IMR-90 (cell line): ENCODE measurements around the gene KCNG4. TPM values are rescaled to one million over a fixed set of nuclear protein-coding genes. Genes with fewer than 3 reads are reported as not detected.

Source experiments
- ATAC-seq: fragments of 200-7000 bp; cut with Tn5 transposase; 2 replicates; pipeline ENCODE4 v1.9.1; 2020; ENCODE audit warnings: low read depth, mild to moderate bottlenecking, moderate library complexity
- BruUV-seq: library from RNA; stranded (reverse); fragments of 400-500 nt; replicated peaks from 2 replicates; lab custom pipeline; 2021; lab: Mats Ljungman, UMichigan
- CTCF ChIA-PET: fragments of 300-600 bp; formaldehyde crosslinking; extraction: SDS; loops from one replicate; lab custom pipeline; 2021; ENCODE audit warnings: antibody characterized with exemption; lab: Yijun Ruan, JAX
- POLR2A ChIA-PET: fragments of 300-600 bp; sonication (Branson Sonifier 250); formaldehyde crosslinking; loops from one replicate; lab custom pipeline; 2022; ENCODE audit warnings: antibody characterized with exemption; ENCODE audit not compliant: unreplicated experiment; lab: Charles Lee
- DNase-seq: peaks from one replicate; pipeline ENCODE4 v3.0.0; 2013
- H2AFZ ChIP-seq: replicated peaks from 2 replicates; pipeline ENCODE3; 2013; ENCODE audit warnings: low read length, mild to moderate bottlenecking; ENCODE audit not compliant: poor library complexity
- H2AK5ac ChIP-seq: 2 replicates; pipeline ENCODE4 v1.6.1; 2013; ENCODE audit warnings: low read depth, low read length, inconsistent platforms
- H2AK9ac ChIP-seq: replicated peaks from 2 replicates; pipeline ENCODE3; 2013; ENCODE audit warnings: mild to moderate bottlenecking, low read depth, low read length, moderate library complexity; ENCODE audit not compliant: poor library complexity
- H2BK120ac ChIP-seq: 2 replicates; pipeline ENCODE4 v1.6.1; 2013; ENCODE audit warnings: low read depth, low read length, inconsistent platforms
- H2BK15ac ChIP-seq: 3 replicates; pipeline ENCODE4 v1.6.1; 2013; ENCODE audit warnings: low read depth, low read length, inconsistent platforms
- H2BK20ac ChIP-seq: 2 replicates; pipeline ENCODE4 v1.6.1; 2013; ENCODE audit warnings: low read depth, mild to moderate bottlenecking, inconsistent platforms, low read length, moderate library complexity
- H2BK5ac ChIP-seq: 2 replicates; pipeline ENCODE4 v1.6.1; 2013; ENCODE audit warnings: mild to moderate bottlenecking, low read depth, low read length, inconsistent platforms; ENCODE audit not compliant: poor library complexity, severe bottlenecking
- H3K14ac ChIP-seq: replicated peaks from 2 replicates; pipeline ENCODE4 v1.6.1; 2013; ENCODE audit warnings: low read depth, low read length, inconsistent platforms
- H3K18ac ChIP-seq: 2 replicates; pipeline ENCODE4 v1.6.1; 2013; ENCODE audit warnings: low read depth, low read length, control low read depth
- H3K23ac ChIP-seq: 2 replicates; pipeline ENCODE4 v1.6.1; 2013; ENCODE audit warnings: low read depth, low read length, inconsistent platforms
- H3K27ac ChIP-seq: 2 replicates; pipeline ENCODE4 v1.5.1; 2013; ENCODE audit warnings: mild to moderate bottlenecking, control low read depth, low read length; ENCODE audit not compliant: insufficient read depth
- H3K27me3 ChIP-seq: 2 replicates; pipeline ENCODE4 v1.6.1; 2013; ENCODE audit warnings: low read length; ENCODE audit not compliant: control insufficient read depth, insufficient read depth
- H3K36me3 ChIP-seq: 2 replicates; pipeline ENCODE4 v1.6.1; 2013; ENCODE audit warnings: low read length, mixed read lengths; ENCODE audit not compliant: control insufficient read depth, insufficient read depth
- H3K4ac ChIP-seq: 2 replicates; pipeline ENCODE4 v1.6.1; 2013; ENCODE audit warnings: low read depth, low read length, inconsistent platforms
- H3K4me1 ChIP-seq: 2 replicates; pipeline ENCODE4 v1.6.1; 2013; ENCODE audit warnings: low read length, mixed read lengths; ENCODE audit not compliant: control insufficient read depth, insufficient read depth
- H3K4me2 ChIP-seq: 2 replicates; pipeline ENCODE4 v1.6.1; 2013; ENCODE audit warnings: low read depth, mild to moderate bottlenecking, control low read depth, low read length, moderate library complexity
- H3K4me3 ChIP-seq: 2 replicates; pipeline ENCODE4 v1.5.1; 2013; ENCODE audit warnings: low read depth, mild to moderate bottlenecking, control low read depth, low read length, moderate library complexity; ENCODE audit not compliant: insufficient read depth
- H3K56ac ChIP-seq: 2 replicates; pipeline ENCODE4 v1.6.1; 2013; ENCODE audit warnings: low read length, inconsistent platforms; ENCODE audit not compliant: insufficient read depth; ENCODE audit errors: extremely low read depth
- H3K79me1 ChIP-seq, 2 experiments: 2 replicates each; pipeline ENCODE4 v1.6.1; 2013; ENCODE audit warnings: low read length in 2 of 2, inconsistent platforms in 1 of 2, low read depth in 1 of 2
- H3K9ac ChIP-seq: 2 replicates; pipeline ENCODE4 v1.6.1; 2013; ENCODE audit warnings: low read depth, low read length, control low read depth
- H3K9me1 ChIP-seq: 2 replicates; pipeline ENCODE4 v1.6.1; 2013; ENCODE audit warnings: low read length, inconsistent platforms; ENCODE audit not compliant: insufficient read depth
- H3K9me3 ChIP-seq: 2 replicates; pipeline ENCODE4 v1.6.1; 2013; ENCODE audit warnings: low read length; ENCODE audit not compliant: control insufficient read depth, insufficient read depth
- H4K20me1 ChIP-seq: 2 replicates; pipeline ENCODE4 v1.6.1; 2013; ENCODE audit warnings: low read length, inconsistent platforms; ENCODE audit not compliant: insufficient read depth
- H4K5ac ChIP-seq: 2 replicates; pipeline ENCODE4 v1.6.1; 2013; ENCODE audit warnings: mild to moderate bottlenecking, low read depth, low read length, control low read depth
- H4K8ac ChIP-seq, 2 experiments: 2 replicates each; pipeline ENCODE4 v1.6.1; 2013; ENCODE audit warnings: low read depth in 2 of 2, low read length in 2 of 2, control low read depth in 1 of 2, inconsistent platforms in 1 of 2
- H4K91ac ChIP-seq: 2 replicates; pipeline ENCODE4 v1.6.1; 2013; ENCODE audit warnings: low read depth, low read length, inconsistent platforms; ENCODE audit not compliant: insufficient read depth
- BHLHE40 ChIP-seq: fragments of 150-350 bp; IDR thresholded peaks from 2 replicates; pipeline ENCODE4 v1.6.1; 2016; ENCODE audit warnings: mild to moderate bottlenecking, low read depth, low read length
- CEBPB ChIP-seq: IDR thresholded peaks from 2 replicates; pipeline ENCODE4 v1.6.1; 2012; ENCODE audit warnings: low read depth, low read length, improper control_type of control experiment
- CHD1 ChIP-seq: IDR thresholded peaks from 2 replicates; pipeline ENCODE4 v1.6.1; 2012; ENCODE audit warnings: low read depth, low read length, improper control_type of control experiment
- CTCF ChIP-seq: conservative IDR thresholded peaks from 2 replicates; pipeline ENCODE4 v1.5.1; 2012; ENCODE audit warnings: mild to moderate bottlenecking, low read depth, low read length, improper control_type of control experiment
- ELK1 ChIP-seq: fragments of 150-350 bp; IDR thresholded peaks from 2 replicates; pipeline ENCODE4 v1.6.1; 2016; ENCODE audit warnings: low read depth, mild to moderate bottlenecking, low read length, moderate library complexity, borderline replicate concordance
- FOS ChIP-seq: fragments of 150-350 bp; IDR thresholded peaks from 2 replicates; pipeline ENCODE4 v1.6.1; 2016; ENCODE audit warnings: low read depth, low read length
- MAFK ChIP-seq: IDR thresholded peaks from 2 replicates; pipeline ENCODE4 v1.6.1; 2012; ENCODE audit warnings: low read depth, low read length, improper control_type of control experiment
- MAZ ChIP-seq: IDR thresholded peaks from 2 replicates; pipeline ENCODE4 v1.6.1; 2012; ENCODE audit warnings: low read depth, mild to moderate bottlenecking, low read length, improper control_type of control experiment, moderate library complexity, borderline replicate concordance
- MXI1 ChIP-seq: IDR thresholded peaks from 2 replicates; pipeline ENCODE4 v1.6.1; 2012; ENCODE audit warnings: low read depth, mild to moderate bottlenecking, low read length, moderate library complexity, borderline replicate concordance
- NFE2L2 ChIP-seq: fragments of 150-350 bp; IDR thresholded peaks from 2 replicates; pipeline ENCODE4 v1.6.1; 2016; ENCODE audit warnings: low read depth, mild to moderate bottlenecking, low read length
- POLR2A ChIP-seq: IDR thresholded peaks from 2 replicates; pipeline ENCODE4 v1.6.1; 2012; ENCODE audit warnings: mild to moderate bottlenecking, low read depth, low read length
- RAD21 ChIP-seq: IDR thresholded peaks from 2 replicates; pipeline ENCODE4 v1.6.1; 2012; ENCODE audit warnings: low read length, improper control_type of control experiment
- RCOR1 ChIP-seq: IDR thresholded peaks from 2 replicates; pipeline ENCODE4 v1.6.1; 2012; ENCODE audit warnings: mild to moderate bottlenecking, low read length, improper control_type of control experiment; ENCODE audit not compliant: insufficient replicate concordance
- RFX5 ChIP-seq: IDR thresholded peaks from 2 replicates; pipeline ENCODE4 v1.8.0; 2012; ENCODE audit warnings: low read depth, mild to moderate bottlenecking, low read length, moderate library complexity
- SMC3 ChIP-seq: fragments of 150-350 bp; IDR thresholded peaks from 2 replicates; pipeline ENCODE4 v1.6.1; 2016; ENCODE audit warnings: low read depth, mild to moderate bottlenecking, antibody characterized with exemption, low read length, moderate library complexity
- USF2 ChIP-seq: fragments of 150-350 bp; IDR thresholded peaks from 2 replicates; pipeline ENCODE4 v1.6.1; 2017; ENCODE audit warnings: mild to moderate bottlenecking, antibody characterized with exemption, low read length, low read depth
- WGBS, 2 experiments: methylation state at CpG; one replicate each; pipeline versions ENCODE4 v1.1.5 to v1.1.7; 2013; ENCODE audit warnings: missing lambda C conversion rate in 2 of 2; ENCODE audit not compliant: insufficient read length in 1 of 2; ENCODE audit errors: extremely low coverage in 2 of 2; 5-methylcytosine and 5-hydroxymethylcytosine counted together
- dilution Hi-C: fragments of 300-500 bp; cut with HindIII; formaldehyde crosslinking; loops from one replicate; pipeline ENCODE4 v1.14.3; 2018; ENCODE audit warnings: low sequenced_read_pairs; ENCODE audit not compliant: unreplicated experiment
- in situ Hi-C: fragments of 300-500 bp; cut with MboI; formaldehyde crosslinking; loops from 3 replicates; pipeline ENCODE4 v1.14.3; 2019; ENCODE audit warnings: low sequenced_read_pairs, inconsistent platforms, mixed read lengths
- intact Hi-C: fragments of 100-400 bp; cut with micrococcal nuclease; formaldehyde crosslinking; loops from 2 replicates; pipeline ENCODE4 v1.10.0; 2022
- polyA plus RNA-seq, 3 experiments: library from polyadenylated mRNA; depleted of rRNA; stranded (reverse); fragments of >200 nt; gene quantifications; 2 replicates each; pipeline ENCODE4 v1.2.3, GENCODE V29; 2012; ENCODE audit warnings: low replicate concordance in 1 of 3
- total RNA-seq: library from RNA; depleted of rRNA; stranded (reverse); fragments of >200 nt; gene quantifications from 2 replicates; pipeline ENCODE4 v1.2.3, GENCODE V29; 2012

KCNG4 gene
- total and polyA plus RNA-seq, 2 of the 4 experiments (the other 2 are of a cell fraction): not detected

DNA sequence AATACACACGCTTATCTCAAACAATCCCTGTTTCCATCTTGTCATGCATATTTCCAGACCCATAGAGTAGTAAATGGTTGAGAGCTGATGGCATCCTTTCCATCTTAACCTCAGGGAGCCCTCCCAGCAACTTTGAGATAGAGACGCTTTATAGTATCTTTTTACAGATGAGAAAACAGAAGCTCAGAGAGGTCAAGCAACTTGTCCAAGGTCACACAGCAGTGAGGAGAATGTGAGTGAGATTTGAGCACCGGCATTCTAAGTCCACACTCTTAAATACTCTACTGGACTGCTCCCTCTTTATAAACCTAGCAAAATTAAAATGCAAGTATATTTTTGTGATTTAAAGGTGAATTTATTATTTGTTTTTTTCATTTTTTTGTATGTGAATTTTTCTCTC lies 19.9 kb upstream of the KCNG4 start:
- Histone ChIP-seq H4K8ac (no peak overlapping the region), H2BK15ac (no peak overlapping the region), H2BK5ac (no peak overlapping the region), H3K18ac (no peak overlapping the region), H3K9ac (no peak overlapping the region), H3K9me3 (peaks cover 12% of the 10 kb centered on the region), H3K9me1 (no peaks in the 10 kb centered on the region), H2AK9ac (no peak overlapping the region), H3K4ac (no peak overlapping the region), H3K23ac (no peak overlapping the region), H3K56ac (no peak overlapping the region), H3K4me1 (no peaks in the 10 kb centered on the region), H3K79me1 (no peaks in the 10 kb centered on the region), H3K36me3 (no peaks in the 10 kb centered on the region), H2AK5ac (no peak overlapping the region), H3K14ac (no peak overlapping the region), H4K5ac (no peak overlapping the region), H3K4me3 (no peak overlapping the region), H4K20me1 (no peaks in the 10 kb centered on the region), H3K27ac (no peak overlapping the region), H2BK20ac (no peak overlapping the region), H2AFZ (no peak overlapping the region), H2BK120ac (no peak overlapping the region), H4K91ac (no peak overlapping the region), H3K4me2 (no peak overlapping the region), H3K27me3 (peaks cover 35% of the 10 kb centered on the region)
- dilution Hi-C loops (no loop called here), intact Hi-C loops (no loop called here), in situ Hi-C loops (no loop called here)
- no peak for DNase-seq
- ChIA-PET CTCF (no interaction called here), POLR2A (no interaction called here)
- no TSS peak for BruUV-seq
- TF ChIP-seq RFX5 (no peak), RCOR1 (no peak), MAZ (no peak), SMC3 (no peak), MXI1 (no peak), CEBPB (no peak), RAD21 (no peak), CHD1 (no peak), FOS (no peak), BHLHE40 (no peak), MAFK (no peak), USF2 (no peak), ELK1 (no peak), NFE2L2 (no peak), POLR2A (no peak), CTCF (no peak)
- no CpG with 5 or more reads among the region's 3 CpGs for WGBS, 2 experiments
- ATAC-seq: no peak
